ENCODE data around the gene KLHL40. TPM values are rescaled to one million over a fixed set of nuclear protein-coding genes. Genes with fewer than 3 reads are reported as not detected.
"Not testable (repeated sequence)": the region's sequence is repeated elsewhere in the genome, so short reads cannot be mapped to it uniquely, and the experiment has no call there.

KLHL40 gene
- total RNA-seq, 2 experiments from 2014 or later: not detected

DNA sequence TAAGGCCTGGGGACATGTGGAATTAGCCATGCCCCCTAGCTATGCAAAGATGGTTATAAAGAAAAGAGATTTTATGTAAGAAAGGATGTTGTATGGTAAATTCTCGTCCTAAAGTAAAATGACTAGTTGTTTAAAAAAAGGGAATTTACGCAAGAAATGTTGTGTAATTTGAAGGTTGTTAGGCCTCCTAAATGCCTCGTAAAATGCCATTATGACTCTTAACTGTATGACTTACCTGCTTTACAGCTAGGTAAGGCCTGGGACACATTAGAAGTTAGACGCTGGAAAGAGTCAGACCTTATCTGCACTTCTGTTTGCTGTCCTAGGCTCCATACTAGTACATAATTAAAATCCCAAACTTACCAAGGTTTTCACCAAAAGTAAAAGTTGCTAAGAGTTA lies 34.8 kb downstream of the KLHL40 start:
- ChIA-PET POLR2A (no interaction called here), CTCF (ENCODE audit: unreplicated experiment) (no interaction called here)
- no peak overlapping the region for H3K4me2 ChIP-seq (ENCODE audit: low read length)
- TF ChIP-seq, protein P1, sequence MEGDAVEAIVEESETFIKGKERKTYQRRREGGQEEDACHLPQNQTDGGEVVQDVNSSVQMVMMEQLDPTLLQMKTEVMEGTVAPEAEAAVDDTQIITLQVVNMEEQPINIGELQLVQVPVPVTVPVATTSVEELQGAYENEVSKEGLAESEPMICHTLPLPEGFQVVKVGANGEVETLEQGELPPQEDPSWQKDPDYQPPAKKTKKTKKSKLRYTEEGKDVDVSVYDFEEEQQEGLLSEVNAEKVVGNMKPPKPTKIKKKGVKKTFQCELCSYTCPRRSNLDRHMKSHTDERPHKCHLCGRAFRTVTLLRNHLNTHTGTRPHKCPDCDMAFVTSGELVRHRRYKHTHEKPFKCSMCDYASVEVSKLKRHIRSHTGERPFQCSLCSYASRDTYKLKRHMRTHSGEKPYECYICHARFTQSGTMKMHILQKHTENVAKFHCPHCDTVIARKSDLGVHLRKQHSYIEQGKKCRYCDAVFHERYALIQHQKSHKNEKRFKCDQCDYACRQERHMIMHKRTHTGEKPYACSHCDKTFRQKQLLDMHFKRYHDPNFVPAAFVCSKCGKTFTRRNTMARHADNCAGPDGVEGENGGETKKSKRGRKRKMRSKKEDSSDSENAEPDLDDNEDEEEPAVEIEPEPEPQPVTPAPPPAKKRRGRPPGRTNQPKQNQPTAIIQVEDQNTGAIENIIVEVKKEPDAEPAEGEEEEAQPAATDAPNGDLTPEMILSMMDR (conservative IDR thresholded peaks at IDR 0.05; ENCODE audit: low read length): no peak
- no peak for TF ChIP-seq EZH2phosphoT487 (IDR thresholded peaks at IDR 0.05; ENCODE audit: borderline replicate concordance, low read depth, low read length)
- H3K9me2 ChIP-seq (ENCODE audit: insufficient read depth, low read length): no peaks in the 10 kb centered on the region
- no peaks in the 10 kb centered on the region for H3K36me3 ChIP-seq (ENCODE audit: insufficient read depth, low read length)
- H3K79me2 ChIP-seq (ENCODE audit: insufficient read depth, low read depth, low read length): no peaks in the 10 kb centered on the region
- H3K9me3 ChIP-seq (ENCODE audit: low read length): no peaks in the 10 kb centered on the region
- H4K20me1 ChIP-seq (ENCODE audit: insufficient read depth, low read length): no peaks in the 10 kb centered on the region
- no peak overlapping the region for H3K4me3 ChIP-seq (ENCODE audit: low read depth, low read length, poor library complexity, severe bottlenecking)
- no peak overlapping the region for H2AFZ ChIP-seq (ENCODE audit: low read length)
- no peak overlapping the region for H3K27ac ChIP-seq (ENCODE audit: low read depth, low read length, poor library complexity, severe bottlenecking)
- no peak for DNase-seq (ENCODE audit: low spot score)
- intact Hi-C loops (cut with micrococcal nuclease; ENCODE audit: unreplicated experiment): no loop called here
- no TSS peak for BruUV-seq (replicated peaks)
- no peaks in the 10 kb centered on the region for H3K4me1 ChIP-seq (ENCODE audit: insufficient read depth, low read length, poor library complexity, severe bottlenecking)

DNA sequence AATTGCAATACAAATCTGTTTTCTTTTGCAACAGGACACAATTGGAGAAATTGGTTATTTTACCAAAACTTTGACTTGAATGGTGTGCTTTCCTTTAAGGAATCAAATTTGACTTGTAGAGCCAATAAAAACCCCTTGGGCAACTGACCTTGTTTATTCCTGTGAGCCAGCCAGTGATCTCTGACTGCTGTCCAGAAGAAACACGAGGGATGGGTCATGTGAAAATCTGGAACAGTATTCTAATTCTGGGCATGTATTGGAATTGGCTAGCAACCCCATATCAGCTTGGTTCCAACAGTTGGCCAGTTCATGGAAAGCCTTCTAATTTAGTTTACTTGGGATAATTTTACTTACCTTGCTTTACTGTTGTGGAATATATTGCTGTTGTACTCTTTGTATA lies 36.4 kb downstream of the KLHL40 start:
- no peak for DNase-seq (ENCODE audit: low spot score)
- no peak overlapping the region for H3K27ac ChIP-seq (ENCODE audit: low read depth, low read length, poor library complexity, severe bottlenecking)
- no peak overlapping the region for H2AFZ ChIP-seq (ENCODE audit: low read length)
- ChIA-PET CTCF (ENCODE audit: unreplicated experiment) (interaction anchor here (0.8 kb wide), 1 partner anchor 28 kb away, joined by 3 read pairs; no protein-coding TSS in a partner anchor), POLR2A (no interaction called here)
- intact Hi-C loops (cut with micrococcal nuclease; ENCODE audit: unreplicated experiment): no loop called here
- no TSS peak for BruUV-seq (replicated peaks)
- H3K9me2 ChIP-seq (ENCODE audit: insufficient read depth, low read length): no peaks in the 10 kb centered on the region
- no peak overlapping the region for H3K4me3 ChIP-seq (ENCODE audit: low read depth, low read length, poor library complexity, severe bottlenecking)
- no peaks in the 10 kb centered on the region for H3K4me1 ChIP-seq (ENCODE audit: insufficient read depth, low read length, poor library complexity, severe bottlenecking)
- no peaks in the 10 kb centered on the region for H4K20me1 ChIP-seq (ENCODE audit: insufficient read depth, low read length)
- no peak overlapping the region for H3K4me2 ChIP-seq (ENCODE audit: low read length)
- H3K9me3 ChIP-seq (ENCODE audit: low read length): no peaks in the 10 kb centered on the region
- TF ChIP-seq, protein P1 (conservative IDR thresholded peaks at IDR 0.05; ENCODE audit: low read length): no peak
- no peak for TF ChIP-seq EZH2phosphoT487 (IDR thresholded peaks at IDR 0.05; ENCODE audit: borderline replicate concordance, low read depth, low read length)
- H3K36me3 ChIP-seq (ENCODE audit: insufficient read depth, low read length): no peaks in the 10 kb centered on the region
- H3K79me2 ChIP-seq (ENCODE audit: insufficient read depth, low read depth, low read length): no peaks in the 10 kb centered on the region

DNA sequence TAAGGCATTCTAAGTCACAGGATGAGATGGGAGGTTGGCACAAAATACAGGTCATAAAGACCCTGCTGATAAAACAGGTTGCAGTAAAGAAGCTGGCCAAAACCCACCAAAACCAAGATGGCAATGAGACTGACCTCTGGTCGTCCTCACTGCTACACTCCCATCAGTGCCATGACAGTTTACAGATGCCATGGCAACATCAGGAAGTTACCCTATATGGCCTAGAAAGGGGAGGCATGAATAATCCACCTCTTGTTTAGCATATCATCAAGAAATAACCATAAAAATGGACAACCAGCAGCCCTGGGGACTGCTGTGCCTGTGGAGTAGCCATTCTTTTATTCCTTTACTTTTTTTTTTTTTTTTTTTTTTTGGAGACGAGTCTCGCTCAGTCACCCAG lies 37.1 kb downstream of the KLHL40 start:
- H3K27ac ChIP-seq (ENCODE audit: low read depth, low read length, poor library complexity, severe bottlenecking); H2AFZ ChIP-seq (ENCODE audit: low read length); CTCF ChIA-PET (ENCODE audit: unreplicated experiment); H3K9me3 ChIP-seq (ENCODE audit: low read length); H3K4me1 ChIP-seq (ENCODE audit: insufficient read depth, low read length, poor library complexity, severe bottlenecking); H3K4me2 ChIP-seq (ENCODE audit: low read length); H3K79me2 ChIP-seq (ENCODE audit: insufficient read depth, low read depth, low read length); H4K20me1 ChIP-seq (ENCODE audit: insufficient read depth, low read length); intact Hi-C loops (cut with micrococcal nuclease; ENCODE audit: unreplicated experiment); DNase-seq (ENCODE audit: low spot score); H3K9me2 ChIP-seq (ENCODE audit: insufficient read depth, low read length); H3K36me3 ChIP-seq (ENCODE audit: insufficient read depth, low read length); H3K4me3 ChIP-seq (ENCODE audit: low read depth, low read length, poor library complexity, severe bottlenecking); BruUV-seq (replicated peaks): not testable (repeated sequence)
- POLR2A ChIA-PET: interaction anchor here (0.7 kb wide), 2 partner anchors 43 to 1355 kb away, joined by 3 to 6 read pairs; no protein-coding TSS in a partner anchor

Measured in OCI-LY7 (cell line).